ENCODE measurements around the gene RPTOR. TPM values are rescaled to one million over a fixed set of nuclear protein-coding genes. Genes with fewer than 3 reads are reported as not detected.

The RPTOR gene
- total and polyA plus RNA-seq, 4 donors, result 12.4 to 46.1 (median 29.7) TPM

DNA sequence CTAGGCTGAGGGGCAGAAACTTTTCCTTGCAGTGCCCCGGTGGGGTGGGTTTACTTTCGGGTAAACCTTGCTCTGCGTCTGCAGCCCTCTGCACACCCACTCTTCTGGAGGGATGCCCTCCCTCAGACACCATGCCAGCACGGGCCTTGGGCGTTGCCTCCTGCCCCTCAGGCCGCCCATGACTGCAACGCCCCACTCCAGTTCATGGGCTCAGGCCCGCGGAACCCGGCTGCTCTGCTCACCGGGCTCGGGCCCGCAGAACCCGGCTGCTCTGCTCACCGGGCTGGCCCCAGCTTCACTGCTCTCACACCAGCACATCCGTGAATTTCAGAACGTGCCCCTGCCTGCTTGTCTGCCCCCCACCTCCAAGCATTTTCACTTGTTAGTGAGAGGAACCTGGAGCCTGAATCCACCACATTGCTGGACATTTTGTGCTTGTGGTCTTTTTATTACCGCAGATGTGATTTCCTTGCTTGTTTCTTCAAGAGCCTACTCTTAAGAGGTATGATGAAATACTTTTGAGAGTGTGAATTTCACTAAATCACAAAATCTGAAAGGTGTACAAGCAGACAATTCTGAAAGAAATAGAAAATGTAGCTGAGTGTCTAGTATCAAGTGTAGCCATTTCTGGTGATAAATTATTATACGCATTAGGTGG lies 130.9 kb downstream of the RPTOR start:
- ATAC-seq (ENCODE audit: insufficient read depth, low FRiP score) (no peak), DNase-seq (no peak)
- TF ChIP-seq, protein P1, sequence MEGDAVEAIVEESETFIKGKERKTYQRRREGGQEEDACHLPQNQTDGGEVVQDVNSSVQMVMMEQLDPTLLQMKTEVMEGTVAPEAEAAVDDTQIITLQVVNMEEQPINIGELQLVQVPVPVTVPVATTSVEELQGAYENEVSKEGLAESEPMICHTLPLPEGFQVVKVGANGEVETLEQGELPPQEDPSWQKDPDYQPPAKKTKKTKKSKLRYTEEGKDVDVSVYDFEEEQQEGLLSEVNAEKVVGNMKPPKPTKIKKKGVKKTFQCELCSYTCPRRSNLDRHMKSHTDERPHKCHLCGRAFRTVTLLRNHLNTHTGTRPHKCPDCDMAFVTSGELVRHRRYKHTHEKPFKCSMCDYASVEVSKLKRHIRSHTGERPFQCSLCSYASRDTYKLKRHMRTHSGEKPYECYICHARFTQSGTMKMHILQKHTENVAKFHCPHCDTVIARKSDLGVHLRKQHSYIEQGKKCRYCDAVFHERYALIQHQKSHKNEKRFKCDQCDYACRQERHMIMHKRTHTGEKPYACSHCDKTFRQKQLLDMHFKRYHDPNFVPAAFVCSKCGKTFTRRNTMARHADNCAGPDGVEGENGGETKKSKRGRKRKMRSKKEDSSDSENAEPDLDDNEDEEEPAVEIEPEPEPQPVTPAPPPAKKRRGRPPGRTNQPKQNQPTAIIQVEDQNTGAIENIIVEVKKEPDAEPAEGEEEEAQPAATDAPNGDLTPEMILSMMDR (IDR thresholded peaks at IDR 0.05; ENCODE audit: control extremely low read depth, extremely low read depth), result no peak
- Histone ChIP-seq H3K36me3 (ENCODE audit: control insufficient read depth in 4 of 4, insufficient read depth in 4 of 4, low read length in 4 of 4) (no peaks in the 10 kb centered on the region), H3K9me3 (ENCODE audit: control insufficient read depth in 4 of 4, insufficient read depth in 3 of 4, low read length in 3 of 4) (no peaks in the 10 kb centered on the region), H3K27ac (ENCODE audit: low read depth in 1 of 2, low read length in 1 of 2) (peak overlapping the region in 1 of 2 donors; percentile 80), H3K27me3 (ENCODE audit: control insufficient read depth in 3 of 3, insufficient read depth in 3 of 3, low read length in 2 of 3) (no peaks in the 10 kb centered on the region), H3K4me1 (ENCODE audit: control insufficient read depth in 5 of 5, insufficient read depth in 5 of 5, low read length in 5 of 5) (peaks cover 0 to 74% (median 39%) of the 10 kb centered on the region in 5 donors), H3K9ac (ENCODE audit: insufficient read depth in 1 of 2, low read length in 2 of 2) (no peak overlapping the region), H3K4me3 (no peak overlapping the region)
- 69 to 86% methylated on average over 16 to 19 of the region's 19 CpGs for WGBS, 2 donors

DNA sequence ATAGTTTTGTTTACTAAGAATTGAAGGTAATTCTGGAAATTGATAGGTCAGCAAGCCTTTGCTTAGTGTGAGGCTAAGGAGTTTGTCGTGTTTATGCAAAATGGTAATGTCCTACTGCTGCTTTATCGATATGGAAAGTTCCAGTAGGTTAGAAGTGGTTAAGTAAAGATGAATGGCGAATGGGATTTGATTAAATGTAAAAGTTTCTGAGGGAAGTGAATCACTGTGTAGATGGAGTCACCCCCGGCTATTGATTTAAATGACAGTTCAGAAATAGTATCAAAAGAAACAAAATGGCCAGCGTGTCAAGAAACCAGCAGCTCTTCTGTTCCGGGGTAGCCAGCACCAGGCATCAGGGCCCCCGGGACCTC lies 131.4 kb downstream of the RPTOR start:
- H3K27ac ChIP-seq (ENCODE audit: low read depth in 1 of 2, low read length in 1 of 2), result no peak overlapping the region
- peaks cover 0 to 70% (median 39%) of the 10 kb centered on the region in 5 donors for H3K4me1 ChIP-seq (ENCODE audit: control insufficient read depth in 5 of 5, insufficient read depth in 5 of 5, low read length in 5 of 5)
- no peak overlapping the region for H3K9ac ChIP-seq (ENCODE audit: insufficient read depth in 1 of 2, low read length in 2 of 2)
- no peak for ATAC-seq (ENCODE audit: insufficient read depth, low FRiP score)
- WGBS, 2 donors, result 90 to 95% methylated on average over 7 of the region's 7 CpGs
- H3K36me3 ChIP-seq (ENCODE audit: control insufficient read depth in 4 of 4, insufficient read depth in 4 of 4, low read length in 4 of 4), result no peaks in the 10 kb centered on the region
- DNase-seq, result no peak
- no peak overlapping the region for H3K4me3 ChIP-seq
- H3K9me3 ChIP-seq (ENCODE audit: control insufficient read depth in 4 of 4, insufficient read depth in 3 of 4, low read length in 3 of 4), result no peaks in the 10 kb centered on the region
- H3K27me3 ChIP-seq (ENCODE audit: control insufficient read depth in 3 of 3, insufficient read depth in 3 of 3, low read length in 2 of 3), result no peaks in the 10 kb centered on the region
- TF ChIP-seq, protein P1 (IDR thresholded peaks at IDR 0.05; ENCODE audit: control extremely low read depth, extremely low read depth), result no peak

DNA sequence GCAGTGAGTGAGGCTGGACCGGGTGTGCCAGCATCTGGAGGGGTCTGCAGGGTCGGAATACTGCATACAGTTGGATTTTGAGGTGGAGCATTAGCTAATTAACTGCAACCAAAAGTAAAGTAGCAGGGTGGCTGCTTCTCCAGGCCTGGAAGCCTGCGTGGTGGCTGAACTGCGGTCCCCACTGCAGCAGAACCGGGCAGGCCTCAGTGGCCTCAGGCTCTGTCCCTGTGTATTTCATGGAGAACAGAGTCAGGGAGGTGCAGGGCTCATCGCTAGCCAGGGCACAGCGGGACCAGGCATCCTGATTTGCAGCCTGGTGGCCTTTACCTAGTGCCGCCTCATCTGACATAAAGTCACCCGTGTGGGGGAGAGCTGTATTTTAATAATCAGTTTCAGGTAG lies 131.9 kb downstream of the RPTOR start:
- 84 to 89% methylated on average over 9 of the region's 9 CpGs for WGBS, 2 donors
- no peaks in the 10 kb centered on the region for H3K36me3 ChIP-seq (ENCODE audit: control insufficient read depth in 4 of 4, insufficient read depth in 4 of 4, low read length in 4 of 4)
- H3K4me1 ChIP-seq (ENCODE audit: control insufficient read depth in 5 of 5, insufficient read depth in 5 of 5, low read length in 5 of 5), result peaks cover 0 to 65% (median 34%) of the 10 kb centered on the region in 5 donors
- H3K9ac ChIP-seq (ENCODE audit: insufficient read depth in 1 of 2, low read length in 2 of 2), result no peak overlapping the region
- TF ChIP-seq, protein P1 (IDR thresholded peaks at IDR 0.05; ENCODE audit: control extremely low read depth, extremely low read depth), result no peak
- ATAC-seq (ENCODE audit: insufficient read depth, low FRiP score) (no peak), DNase-seq (no peak)
- H3K27ac ChIP-seq (ENCODE audit: low read depth in 1 of 2, low read length in 1 of 2), result no peak overlapping the region
- H3K9me3 ChIP-seq (ENCODE audit: control insufficient read depth in 4 of 4, insufficient read depth in 3 of 4, low read length in 3 of 4), result no peaks in the 10 kb centered on the region
- H3K27me3 ChIP-seq (ENCODE audit: control insufficient read depth in 3 of 3, insufficient read depth in 3 of 3, low read length in 2 of 3), result no peaks in the 10 kb centered on the region
- H3K4me3 ChIP-seq, result no peak overlapping the region

All from lung (tissue), 12 donors.